ENCODE data around the gene SORBS2.

SORBS2 gene

GRCh38 chr4:185672151-185672550, 139.8 kb downstream of the SORBS2 start:
- H4K20me1 ChIP-seq (ENCODE audit: insufficient read depth, low read length), result no peaks in the 10 kb centered on the region
- H3K4me2 ChIP-seq (ENCODE audit: low read length), result no peak overlapping the region
- no peak overlapping the region for H3K27ac ChIP-seq (ENCODE audit: low read length)
- no peaks in the 10 kb centered on the region for H3K27me3 ChIP-seq (ENCODE audit: low read depth, low read length)
- H3K9ac ChIP-seq (ENCODE audit: low read length), result no peak overlapping the region
- H3K36me3 ChIP-seq (replicated peaks; ENCODE audit: low read depth, low read length), result no peaks in the 10 kb centered on the region
- no peaks in the 10 kb centered on the region for H3K79me2 ChIP-seq (ENCODE audit: low read length)
- no peak overlapping the region for H2AFZ ChIP-seq (ENCODE audit: low read depth, low read length)
- H3K4me3 ChIP-seq (ENCODE audit: low read length), result no peak overlapping the region
- TF ChIP-seq CTCF (IDR thresholded peaks at IDR 0.05; ENCODE audit: low read depth, low read length) (no peak), EZH2phosphoT487 (IDR thresholded peaks at IDR 0.05; ENCODE audit: low read depth) (no peak)
- no peaks in the 10 kb centered on the region for H3K4me1 ChIP-seq (ENCODE audit: low read length)
- H3K9me3 ChIP-seq (ENCODE audit: insufficient read depth, low read length), result no peaks in the 10 kb centered on the region

- H3K27ac ChIP-seq (ENCODE audit: low read length), result no peak overlapping the region
- no peak overlapping the region for H3K9ac ChIP-seq (ENCODE audit: low read length)
- no peak overlapping the region for H2AFZ ChIP-seq (ENCODE audit: low read depth, low read length)
- H3K4me3 ChIP-seq (ENCODE audit: low read length), result no peak overlapping the region
- H3K9me3 ChIP-seq (ENCODE audit: insufficient read depth, low read length), result no peaks in the 10 kb centered on the region
- no peaks in the 10 kb centered on the region for H3K36me3 ChIP-seq (replicated peaks; ENCODE audit: low read depth, low read length)
- H3K79me2 ChIP-seq (ENCODE audit: low read length), result no peaks in the 10 kb centered on the region
- no peak overlapping the region for H3K4me2 ChIP-seq (ENCODE audit: low read length)
- H3K27me3 ChIP-seq (ENCODE audit: low read depth, low read length), result no peaks in the 10 kb centered on the region
- no peaks in the 10 kb centered on the region for H3K4me1 ChIP-seq (ENCODE audit: low read length)
- no peaks in the 10 kb centered on the region for H4K20me1 ChIP-seq (ENCODE audit: insufficient read depth, low read length)
- TF ChIP-seq CTCF (IDR thresholded peaks at IDR 0.05; ENCODE audit: low read depth, low read length) (no peak), EZH2phosphoT487 (IDR thresholded peaks at IDR 0.05; ENCODE audit: low read depth) (no peak)
These were observed 140.5 kb downstream of the SORBS2 start for GRCh38 chr4:185671496-185671895.

GRCh38 chr4:185671066-185671465, 140.9 kb downstream of the SORBS2 start:
- H3K9me3 ChIP-seq (ENCODE audit: insufficient read depth, low read length), result no peaks in the 10 kb centered on the region
- no peak for TF ChIP-seq EZH2phosphoT487 (IDR thresholded peaks at IDR 0.05; ENCODE audit: low read depth)
- TF ChIP-seq CTCF (IDR thresholded peaks at IDR 0.05; ENCODE audit: low read depth, low read length), result no peak

GRCh38 chr4:185669288-185669687, 142.7 kb downstream of the SORBS2 start:
- no peaks in the 10 kb centered on the region for H3K36me3 ChIP-seq (replicated peaks; ENCODE audit: low read depth, low read length)
- TF ChIP-seq EZH2phosphoT487 (IDR thresholded peaks at IDR 0.05; ENCODE audit: low read depth), result no peak
- H2AFZ ChIP-seq (ENCODE audit: low read depth, low read length), result no peak overlapping the region
- H3K4me3 ChIP-seq (ENCODE audit: low read length), result no peak overlapping the region
- H3K4me1 ChIP-seq (ENCODE audit: low read length), result no peaks in the 10 kb centered on the region
- H3K9ac ChIP-seq (ENCODE audit: low read length), result no peak overlapping the region
- H3K9me3 ChIP-seq (ENCODE audit: insufficient read depth, low read length), result no peaks in the 10 kb centered on the region
- no peaks in the 10 kb centered on the region for H3K79me2 ChIP-seq (ENCODE audit: low read length)
- H4K20me1 ChIP-seq (ENCODE audit: insufficient read depth, low read length), result no peaks in the 10 kb centered on the region
- no peaks in the 10 kb centered on the region for H3K27me3 ChIP-seq (ENCODE audit: low read depth, low read length)
- no peak overlapping the region for H3K27ac ChIP-seq (ENCODE audit: low read length)
- no peak overlapping the region for H3K4me2 ChIP-seq (ENCODE audit: low read length)

More at GRCh38 chr4:185671066-185671465, 140.9 kb downstream of the SORBS2 start:
- Histone ChIP-seq H3K4me1 (ENCODE audit: low read length) (no peaks in the 10 kb centered on the region), H3K27me3 (ENCODE audit: low read depth, low read length) (no peaks in the 10 kb centered on the region), H3K79me2 (ENCODE audit: low read length) (no peaks in the 10 kb centered on the region), H3K27ac (ENCODE audit: low read length) (no peak overlapping the region), H3K9ac (ENCODE audit: low read length) (no peak overlapping the region), H3K4me2 (ENCODE audit: low read length) (no peak overlapping the region), H2AFZ (ENCODE audit: low read depth, low read length) (no peak overlapping the region), H3K4me3 (ENCODE audit: low read length) (no peak overlapping the region), H4K20me1 (ENCODE audit: insufficient read depth, low read length) (no peaks in the 10 kb centered on the region), H3K36me3 (replicated peaks; ENCODE audit: low read depth, low read length) (no peaks in the 10 kb centered on the region)

- H3K9me3 ChIP-seq (ENCODE audit: insufficient read depth, low read length), result no peaks in the 10 kb centered on the region
- H3K79me2 ChIP-seq (ENCODE audit: low read length), result no peaks in the 10 kb centered on the region
- no peak overlapping the region for H3K4me2 ChIP-seq (ENCODE audit: low read length)
- H3K4me3 ChIP-seq (ENCODE audit: low read length), result no peak overlapping the region
- TF ChIP-seq EZH2phosphoT487 (IDR thresholded peaks at IDR 0.05; ENCODE audit: low read depth) (no peak), CTCF (IDR thresholded peaks at IDR 0.05; ENCODE audit: low read depth, low read length) (no peak)
- H4K20me1 ChIP-seq (ENCODE audit: insufficient read depth, low read length), result no peaks in the 10 kb centered on the region
- H3K9ac ChIP-seq (ENCODE audit: low read length), result no peak overlapping the region
- H3K27me3 ChIP-seq (ENCODE audit: low read depth, low read length), result no peaks in the 10 kb centered on the region
- no peak overlapping the region for H2AFZ ChIP-seq (ENCODE audit: low read depth, low read length)
- H3K27ac ChIP-seq (ENCODE audit: low read length), result no peak overlapping the region
- H3K36me3 ChIP-seq (replicated peaks; ENCODE audit: low read depth, low read length), result no peaks in the 10 kb centered on the region
- no peaks in the 10 kb centered on the region for H3K4me1 ChIP-seq (ENCODE audit: low read length)
These were observed 145.8 kb downstream of the SORBS2 start for GRCh38 chr4:185666156-185666555.
